Right atrium auricular region (tissue), 2 donors: ENCODE measurements around the gene FLNC. TPM values are rescaled to one million over a fixed set of nuclear protein-coding genes. Genes with fewer than 3 reads are reported as not detected.

Source experiments
- DNase-seq: peaks from one replicate; pipeline ENCODE4 v3.0.0-alpha.2; 2019; ENCODE audit warnings: low spot score
- H3K27ac ChIP-seq, 2 donors: fragments of 200-600 bp; sonication (generic); 1 replicate in 1 of 2; 2 replicates in 1 of 2; pipeline ENCODE4 v1.5.1; 2016 to 2019
- H3K27me3 ChIP-seq, 2 donors: fragments of 200-600 bp; sonication (generic); one replicate each; pipeline versions ENCODE4 v1.5.1 to v1.6.0; 2017 to 2019
- H3K36me3 ChIP-seq: fragments of 200-600 bp; sonication (generic); one replicate; pipeline ENCODE4 v1.5.1; 2016
- H3K4me1 ChIP-seq, 2 donors: fragments of 200-600 bp; sonication (generic); one replicate each; pipeline versions ENCODE4 v1.5.1 to v1.6.0; 2017 to 2019
- H3K4me3 ChIP-seq, 2 donors: fragments of 200-600 bp; sonication (generic); 1 replicate in 1 of 2; 2 replicates in 1 of 2; pipeline ENCODE4 v1.5.1; 2017 to 2019; ENCODE audit warnings: mild to moderate bottlenecking in 1 of 2, moderate library complexity in 1 of 2
- H3K9me3 ChIP-seq, 2 donors: fragments of 200-600 bp; sonication (generic); one replicate each; pipeline ENCODE4 v1.5.1; 2019
- CTCF ChIP-seq, 2 donors: fragments of 200-600 bp; sonication (generic); IDR thresholded peaks; one replicate each; pipeline ENCODE4 v1.5.1; 2019; ENCODE audit warnings: antibody characterized with exemption in 2 of 2
- total RNA-seq, 2 donors: library from RNA; depleted of rRNA; stranded (reverse); fragments of >200 nt; gene quantifications; one replicate each; pipeline ENCODE4 v1.1.0, GENCODE V29; 2016

FLNC gene
- total RNA-seq, 2 donors from 2014 or later: 215 to 646 TPM

DNA sequence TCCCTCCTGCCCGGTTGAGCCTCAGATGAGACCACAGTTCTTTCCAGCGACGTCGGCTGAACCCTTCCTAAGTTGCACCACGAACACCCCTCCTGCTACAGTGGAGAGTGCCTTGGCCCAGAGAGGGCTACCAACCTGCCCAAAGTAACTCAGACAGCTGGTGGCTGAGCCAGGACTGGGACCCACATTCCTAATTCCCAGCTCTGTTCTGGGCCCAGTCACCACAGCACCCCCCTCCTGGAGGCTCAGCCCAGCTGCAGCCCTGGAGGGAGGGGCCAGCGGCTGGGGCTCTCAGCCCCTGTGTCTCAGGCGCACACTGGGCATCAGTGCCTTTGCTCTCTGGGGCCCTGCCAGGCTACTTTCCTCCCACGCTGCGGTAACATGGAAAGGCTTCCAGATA is 43.0 kb downstream of the FLNC start:
- Histone ChIP-seq H3K27me3 (no peaks in the 10 kb centered on the region), H3K9me3 (no peaks in the 10 kb centered on the region), H3K36me3 (no peaks in the 10 kb centered on the region), H3K4me1 (peaks cover 0 to 20% of the 10 kb centered on the region in 2 donors), H3K4me3 (no peak overlapping the region), H3K27ac (no peak overlapping the region)
- no peak for DNase-seq
- TF ChIP-seq CTCF (IDR thresholded peaks at IDR 0.05): no peak

DNA sequence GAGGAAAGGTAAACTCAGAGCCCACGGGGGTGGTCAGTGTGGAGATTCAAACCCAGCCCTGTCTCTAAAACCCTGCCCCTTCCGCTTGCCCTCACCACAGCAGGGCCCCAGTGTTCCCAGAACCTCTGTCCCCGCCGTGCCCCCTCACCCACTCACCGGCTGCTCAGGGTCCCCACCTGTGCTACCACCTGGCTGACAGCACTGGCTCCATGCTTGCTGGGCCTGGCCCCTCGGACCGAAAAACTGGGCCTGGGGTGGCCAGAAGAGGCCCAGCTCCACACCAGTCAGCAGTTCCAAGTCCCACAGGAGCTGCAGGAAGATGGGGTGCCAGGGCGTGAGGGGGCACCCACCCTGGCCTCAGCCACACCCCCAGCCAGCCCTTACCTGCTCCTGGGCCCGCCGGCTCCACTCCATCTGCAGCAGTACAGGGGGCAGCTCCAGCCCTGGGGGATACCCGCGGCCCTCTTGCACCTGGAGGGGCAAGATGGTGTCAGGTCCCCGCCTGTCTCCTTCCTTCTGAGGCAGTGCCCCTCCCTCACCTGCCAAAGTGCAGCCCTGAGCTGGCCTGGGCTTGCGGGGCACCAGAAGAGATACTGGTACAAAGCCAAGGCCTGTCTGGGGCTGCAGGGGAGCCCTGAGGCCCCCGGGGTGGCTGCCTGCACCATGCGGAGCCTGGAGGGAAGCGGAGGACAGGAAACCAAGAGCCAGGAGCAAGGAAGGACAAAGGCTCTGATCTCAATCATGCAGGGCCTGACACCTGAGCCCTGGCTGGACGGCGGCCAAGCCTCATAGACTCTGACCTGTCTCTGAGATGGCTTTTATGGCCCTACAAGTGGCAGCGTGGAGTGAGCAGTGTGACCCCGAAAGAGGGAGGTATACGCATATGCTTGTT is 44.2 kb downstream of the FLNC start:
- Histone ChIP-seq H3K27ac (no peak overlapping the region), H3K36me3 (no peaks in the 10 kb centered on the region), H3K4me1 (peaks cover 0 to 8% of the 10 kb centered on the region in 2 donors), H3K9me3 (no peaks in the 10 kb centered on the region), H3K27me3 (no peaks in the 10 kb centered on the region), H3K4me3 (no peak overlapping the region)
- DNase-seq: no peak
- no peak for TF ChIP-seq CTCF (IDR thresholded peaks at IDR 0.05)

- no peak for DNase-seq
- Histone ChIP-seq H3K4me3 (no peak overlapping the region), H3K27ac (no peak overlapping the region), H3K4me1 (peaks cover 0 to 8% of the 10 kb centered on the region in 2 donors), H3K9me3 (no peaks in the 10 kb centered on the region), H3K27me3 (no peaks in the 10 kb centered on the region), H3K36me3 (no peaks in the 10 kb centered on the region)
- no peak for TF ChIP-seq CTCF (IDR thresholded peaks at IDR 0.05)
Observed at GRCh38 chr7:128875523-128875948, 45.3 kb downstream of the FLNC start.

DNA sequence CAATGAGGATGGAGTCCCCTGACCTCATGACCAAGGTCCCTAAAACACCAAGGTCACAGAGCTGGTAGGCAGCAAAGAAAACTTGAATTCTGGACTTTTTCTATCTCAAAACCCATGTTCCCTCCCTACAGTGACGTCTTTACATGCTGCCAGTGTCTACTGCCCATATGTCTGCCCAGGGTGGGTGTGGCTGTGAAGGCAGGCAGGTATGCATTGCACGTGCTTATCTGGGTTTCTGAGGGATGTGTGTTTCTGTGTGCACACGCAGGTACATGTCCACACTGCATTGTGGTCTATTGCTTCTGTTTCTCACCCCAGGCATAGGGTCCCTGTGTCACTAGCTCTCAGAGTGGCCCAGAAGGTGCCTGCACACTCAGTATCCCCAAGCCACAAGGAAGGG is 45.9 kb downstream of the FLNC start:
- no peak overlapping the region for H3K4me3 ChIP-seq
- no peak for TF ChIP-seq CTCF (IDR thresholded peaks at IDR 0.05)
- DNase-seq: no peak
- H3K4me1 ChIP-seq: peaks cover 0 to 8% of the 10 kb centered on the region in 2 donors
- no peaks in the 10 kb centered on the region for H3K9me3 ChIP-seq
- no peak overlapping the region for H3K27ac ChIP-seq
- no peaks in the 10 kb centered on the region for H3K27me3 ChIP-seq
- H3K36me3 ChIP-seq: no peaks in the 10 kb centered on the region

GRCh38 chr7:128876586-128876977 is 46.4 kb downstream of the FLNC start:
- Histone ChIP-seq H3K4me3 (no peak overlapping the region), H3K36me3 (no peaks in the 10 kb centered on the region), H3K9me3 (no peaks in the 10 kb centered on the region), H3K27ac (no peak overlapping the region), H3K4me1 (peaks cover 0 to 8% of the 10 kb centered on the region in 2 donors), H3K27me3 (no peaks in the 10 kb centered on the region)
- TF ChIP-seq CTCF (IDR thresholded peaks at IDR 0.05): no peak
- no peak for DNase-seq
